GM10847 (cell line): ENCODE data around the gene BNIP3.

Experiments used
- POLR2A ChIP-seq: IDR thresholded peaks from 2 replicates; pipeline ENCODE4 v1.6.1; 2011; ENCODE audit not compliant: insufficient read length; ENCODE audit errors: extremely low read depth

BNIP3 gene

GRCh38 chr10:131933016-131933695, 48.6 kb downstream of the BNIP3 start:
- TF ChIP-seq POLR2A: no peak

DNA sequence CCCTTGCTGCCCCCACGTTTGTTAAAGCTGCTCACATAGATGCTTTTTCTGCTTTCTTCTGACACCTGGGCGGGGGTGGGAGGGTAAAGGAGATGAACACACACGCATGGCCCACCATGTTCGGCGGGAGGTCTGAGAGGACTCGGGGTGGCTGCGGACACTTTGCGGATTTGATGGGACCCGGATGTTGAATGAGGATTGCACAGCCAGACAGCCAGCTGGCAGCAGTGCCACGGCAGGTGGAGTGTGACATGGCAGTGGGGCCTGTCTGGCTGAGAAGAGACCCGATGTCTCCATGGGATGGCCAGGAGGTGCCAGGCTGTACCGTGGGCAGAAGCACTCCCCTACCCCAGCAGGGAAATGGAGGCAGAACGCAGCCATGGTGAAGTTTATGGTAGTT, 49.7 kb downstream of the BNIP3 start:
- no peak for TF ChIP-seq POLR2A

DNA sequence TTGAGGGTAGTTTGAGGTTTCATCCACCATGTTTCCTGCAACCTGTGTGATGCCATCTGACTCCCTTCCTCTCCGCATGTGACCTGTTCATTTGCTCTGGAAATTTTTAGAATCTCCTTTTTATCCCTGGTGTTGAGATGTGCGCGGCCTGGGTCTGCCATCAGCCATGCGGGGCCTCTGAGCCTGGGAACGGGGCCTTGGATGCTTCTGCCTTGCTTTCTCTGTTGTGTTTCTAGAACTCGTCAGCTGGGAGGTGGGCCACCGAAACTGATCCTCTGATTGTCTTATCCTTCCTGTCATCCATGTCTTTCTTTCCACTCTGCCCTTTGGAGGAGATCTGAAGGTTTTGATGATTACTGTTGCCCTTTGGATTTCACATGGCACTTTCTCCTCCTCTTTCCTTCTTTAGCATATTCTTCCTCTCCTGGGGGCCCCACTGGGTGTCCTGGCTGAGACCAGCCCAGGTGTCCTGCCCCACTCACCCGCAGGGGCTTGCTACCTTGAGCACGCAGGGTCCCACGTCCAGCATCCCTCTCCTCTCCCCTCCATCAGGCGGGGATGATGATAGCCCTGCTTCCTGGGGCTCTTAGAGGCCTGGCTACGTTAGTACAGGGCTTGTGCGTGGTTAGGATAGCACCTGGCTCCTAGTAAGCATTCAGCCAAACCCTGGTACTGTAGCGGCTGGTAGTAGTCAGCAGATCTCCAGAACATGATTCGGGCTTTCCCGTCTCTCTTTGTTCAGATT, 51.0 kb downstream of the BNIP3 start:
- no peak for TF ChIP-seq POLR2A

DNA sequence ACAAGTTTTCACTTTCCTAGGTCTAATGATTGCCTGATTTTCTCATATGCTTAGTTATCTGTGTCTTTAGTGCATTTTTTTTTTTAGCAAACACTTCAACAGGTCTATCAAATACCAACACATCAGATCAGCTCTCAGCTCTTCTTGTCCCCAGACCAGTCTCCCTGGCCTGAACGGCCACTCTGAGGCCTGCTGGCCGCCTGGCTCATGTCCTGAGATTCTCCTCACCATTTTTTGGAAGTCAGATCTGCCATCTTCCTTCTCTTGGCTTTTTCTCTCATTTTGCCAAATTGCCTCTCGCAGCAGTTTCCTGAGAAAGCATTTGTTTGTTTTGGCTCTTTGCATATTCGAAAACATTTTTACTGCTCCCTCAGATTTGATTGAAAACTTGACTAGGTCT, 51.6 kb downstream of the BNIP3 start:
- TF ChIP-seq POLR2A: no peak

GRCh38 chr10:131929122-131929845, 52.4 kb downstream of the BNIP3 start:
- no peak for TF ChIP-seq POLR2A

DNA sequence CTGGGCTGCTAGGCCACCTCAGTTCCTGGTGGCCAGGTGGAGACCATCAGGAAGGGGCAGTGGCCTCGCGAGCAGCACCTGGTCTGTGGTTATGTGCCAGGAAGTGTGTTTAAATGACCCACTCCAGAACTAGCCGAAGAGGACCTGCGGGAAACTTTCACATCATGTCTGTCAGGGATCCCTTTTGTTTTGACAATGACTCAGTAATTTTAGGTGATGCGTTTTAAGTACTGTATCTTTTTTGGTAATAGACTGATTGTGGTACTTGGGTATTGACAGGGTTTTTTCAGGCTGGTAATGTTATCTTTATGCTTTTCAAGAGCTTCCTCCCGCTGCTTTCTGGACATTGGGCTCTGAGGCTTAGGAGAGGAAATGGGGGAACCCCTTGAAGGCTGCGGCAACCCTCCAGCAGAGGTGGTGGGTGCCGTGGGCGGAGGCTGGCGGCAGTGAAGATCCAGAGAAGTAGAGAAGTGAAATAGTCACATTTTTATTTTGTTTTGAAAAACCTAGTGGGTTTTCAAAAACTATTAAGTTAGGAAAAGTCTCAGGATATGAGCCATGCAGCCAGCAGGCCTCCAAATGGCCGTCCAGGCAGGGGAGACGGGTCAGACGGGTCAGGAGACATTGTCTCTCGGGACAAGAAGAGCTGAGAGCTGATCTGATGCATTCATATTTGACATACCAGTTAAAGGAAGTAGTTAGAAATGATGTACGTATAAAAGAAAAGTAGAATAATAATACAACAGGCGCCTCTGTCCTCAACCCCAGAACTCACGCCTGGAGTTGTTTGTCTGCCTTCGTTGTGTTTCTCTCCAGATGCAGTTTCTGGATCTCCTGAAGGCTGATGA, 53.3 kb downstream of the BNIP3 start:
- TF ChIP-seq POLR2A: no peak

GRCh38 chr10:131926743-131927595, 54.8 kb downstream of the BNIP3 start:
- no peak for TF ChIP-seq POLR2A

GRCh38 chr10:131926253-131926652, 55.5 kb downstream of the BNIP3 start:
- TF ChIP-seq POLR2A: no peak

DNA sequence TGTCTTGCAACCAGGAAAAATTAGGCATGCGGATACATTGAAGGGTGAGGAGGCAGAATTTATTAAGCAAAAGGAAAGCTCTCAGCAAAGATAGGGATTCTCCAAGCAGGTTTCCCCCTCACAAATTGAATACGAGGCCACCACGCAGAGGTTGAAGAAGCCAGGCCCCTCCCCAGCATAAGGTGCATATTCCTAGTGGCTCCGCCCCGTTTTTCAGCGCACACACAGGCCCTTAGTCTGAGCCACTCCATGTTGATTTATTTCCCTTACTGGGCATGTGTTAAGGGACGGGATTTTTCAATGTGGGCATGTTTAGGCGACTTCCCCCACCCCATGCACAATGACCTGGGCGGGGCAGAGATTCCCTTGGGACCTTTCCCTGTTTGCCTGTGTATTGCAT, 56.0 kb downstream of the BNIP3 start:
- TF ChIP-seq POLR2A: no peak

GRCh38 chr10:131925011-131925649, 56.6 kb downstream of the BNIP3 start:
- TF ChIP-seq POLR2A: no peak

DNA sequence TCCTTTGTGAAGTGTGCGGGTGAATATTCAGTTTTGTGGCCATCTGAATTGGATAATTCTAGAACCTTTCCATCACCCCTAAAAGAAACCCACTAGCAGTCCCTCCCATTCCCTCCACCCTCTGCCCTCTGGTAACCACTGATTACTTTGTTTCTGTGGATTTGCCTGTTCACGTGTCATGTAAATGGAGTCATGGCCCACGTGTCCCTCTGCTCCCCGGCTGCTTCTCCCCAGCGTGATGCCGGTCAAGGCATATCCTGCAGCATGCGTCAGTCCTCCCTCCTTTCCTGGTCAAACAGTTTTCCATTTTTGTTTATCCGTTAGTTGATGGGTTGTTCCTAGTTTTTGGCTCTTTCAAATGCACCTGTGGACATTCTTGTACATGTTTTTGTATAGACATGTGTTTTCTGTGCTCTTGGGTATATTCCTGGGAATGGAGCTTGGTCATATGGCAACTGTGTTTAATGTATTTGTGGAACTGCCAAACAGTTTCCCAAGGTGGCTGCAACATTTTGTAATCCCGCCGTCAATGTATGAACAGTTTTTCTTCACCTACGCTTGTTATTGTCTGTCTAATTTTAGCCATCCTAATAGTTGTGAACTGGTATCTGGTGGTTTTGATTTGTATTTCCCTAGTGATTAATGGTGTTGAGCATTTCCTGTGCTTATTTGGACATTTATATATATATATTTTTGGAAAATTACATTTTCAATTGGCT, 58.5 kb downstream of the BNIP3 start:
- TF ChIP-seq POLR2A: no peak

DNA sequence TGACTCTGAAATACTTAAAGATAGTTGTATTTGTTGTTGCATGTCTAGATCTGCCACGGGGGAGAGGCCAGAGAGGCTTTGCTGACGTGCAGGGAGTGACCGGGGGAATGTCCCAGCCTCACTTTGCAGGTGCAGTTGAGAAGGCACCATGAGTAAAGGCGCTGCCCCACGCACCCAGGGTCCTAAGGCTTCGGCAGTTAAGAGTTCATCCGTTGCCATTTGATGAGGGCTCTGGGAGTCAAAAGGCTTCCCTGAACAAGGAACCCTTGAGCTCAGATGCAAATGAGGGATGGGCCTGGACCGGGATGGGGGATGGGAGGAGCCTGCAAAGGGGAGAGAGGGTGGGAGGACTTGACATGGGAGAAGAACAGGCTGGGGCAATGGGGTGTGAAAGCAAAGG, 60.5 kb downstream of the BNIP3 start:
- TF ChIP-seq POLR2A: no peak

DNA sequence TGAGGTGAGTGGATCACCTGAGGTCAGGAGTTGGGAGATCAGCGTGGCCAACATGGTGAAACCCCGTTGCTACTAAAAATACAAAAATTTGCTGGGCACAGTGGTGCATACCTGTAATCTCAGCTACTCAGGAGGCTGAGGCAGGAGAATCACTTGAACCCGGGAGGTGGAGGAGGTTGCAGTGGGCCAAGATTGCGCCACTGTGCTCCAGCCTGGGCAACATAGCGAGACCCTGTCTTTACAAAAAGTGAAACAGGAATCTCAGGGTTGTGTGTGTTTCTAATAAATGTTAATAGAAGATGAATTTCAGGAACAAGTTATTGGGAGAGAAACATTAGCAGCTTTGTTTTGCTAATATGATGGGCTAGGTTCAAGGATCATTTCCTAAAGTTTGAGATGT, 61.0 kb downstream of the BNIP3 start:
- TF ChIP-seq POLR2A: no peak
